HepG2 (cell line): ENCODE data around the gene FAM32A. TPM values are rescaled to one million over a fixed set of nuclear protein-coding genes. Genes with fewer than 3 reads are reported as not detected.
A peak's percentile ranks its signal among the peaks of the same experiment; 100 is the strongest.

Experiments
- CAMTA2 ChIP-seq: sonication (generic); formaldehyde crosslinking; IDR thresholded peaks from 2 replicates; pipeline ENCODE4 v1.4.0; 2020; ENCODE audit warnings: mild to moderate bottlenecking, missing genetic modification reagents, borderline replicate concordance
- DPF2 ChIP-seq: sonication (generic); formaldehyde crosslinking; IDR thresholded peaks from 2 replicates; pipeline ENCODE4 v1.4.0; 2020; ENCODE audit warnings: mild to moderate bottlenecking, low read depth, missing genetic modification reagents, borderline replicate concordance
- ETV6 ChIP-seq: sonication (generic); formaldehyde crosslinking; conservative IDR thresholded peaks from 2 replicates; pipeline ENCODE4 v1.4.0; 2020; ENCODE audit warnings: missing genetic modification reagents
- GATA4 ChIP-seq: sonication (generic); IDR thresholded peaks from 2 replicates; pipeline ENCODE4 v1.6.1; 2016; ENCODE audit warnings: antibody characterized with exemption, low read depth, borderline replicate concordance
- HNF4A ChIP-seq: sonication (generic); formaldehyde crosslinking; IDR thresholded peaks from 2 replicates; pipeline ENCODE4 v1.4.0; 2020; ENCODE audit warnings: missing genetic modification reagents
- IRF1 ChIP-seq: sonication (generic); formaldehyde crosslinking; IDR thresholded peaks from 2 replicates; pipeline ENCODE4 v1.4.0; 2020; ENCODE audit warnings: low read depth, mild to moderate bottlenecking, missing genetic modification reagents
- KLF13 ChIP-seq: sonication (generic); formaldehyde crosslinking; IDR thresholded peaks from 2 replicates; pipeline ENCODE4 v1.4.0; 2020; ENCODE audit warnings: mild to moderate bottlenecking, missing genetic modification reagents
- NFIB ChIP-seq: sonication (generic); formaldehyde crosslinking; IDR thresholded peaks from 2 replicates; pipeline ENCODE4 v1.9.0; 2021; ENCODE audit warnings: missing genetic modification reagents, mild to moderate bottlenecking, borderline replicate concordance
- NR1H2 ChIP-seq: sonication (generic); formaldehyde crosslinking; IDR thresholded peaks from 2 replicates; pipeline ENCODE4 v1.8.1; 2022; ENCODE audit warnings: low read depth, missing genetic modification reagents, borderline replicate concordance
- RFX5 ChIP-seq: IDR thresholded peaks from 2 replicates; pipeline ENCODE4 v1.6.1; 2011; ENCODE audit warnings: low read depth, low read length, improper control_type of control experiment
- SP5 ChIP-seq: IDR thresholded peaks from 2 replicates; pipeline ENCODE4 v1.6.1; 2016; ENCODE audit warnings: low read depth, borderline replicate concordance
- SSRP1 ChIP-seq: IDR thresholded peaks from 2 replicates; pipeline ENCODE4 v1.6.1; 2016; ENCODE audit warnings: control low read depth
- ZFP1 ChIP-seq: IDR thresholded peaks from 2 replicates; pipeline ENCODE4 v1.6.1; 2016
- ZFP41 ChIP-seq: sonication (generic); formaldehyde crosslinking; IDR thresholded peaks from 2 replicates; pipeline ENCODE4 v1.4.0; 2020; ENCODE audit warnings: mild to moderate bottlenecking, missing genetic modification reagents, borderline replicate concordance
- ZNF143 ChIP-seq: sonication (generic); formaldehyde crosslinking; IDR thresholded peaks from 2 replicates; pipeline ENCODE4 v1.4.0; 2020; ENCODE audit warnings: missing genetic modification reagents
- ZNF605 ChIP-seq: sonication (generic); formaldehyde crosslinking; IDR thresholded peaks from 2 replicates; pipeline ENCODE4 v1.8.0; 2022; ENCODE audit warnings: mild to moderate bottlenecking, missing genetic modification reagents
- polyA plus RNA-seq, 8 experiments: library from polyadenylated mRNA; depleted of rRNA in 3 of 8; stranded (reverse) in 7 of 8; unstranded in 1 of 8; fragments of >200 nt; fragmentation: Illumina TruSeq in 4 of 8; extraction: Trizol in 4 of 8; gene quantifications; 2 replicates each; pipeline versions ENCODE4 v1.2.1 to v1.2.3, GENCODE V29; 2011 to 2016; ENCODE audit warnings: low read depth in 4 of 8, missing spikeins in 1 of 8, mixed read lengths in 1 of 8; ENCODE audit not compliant: insufficient read depth in 1 of 8
- total RNA-seq, 5 experiments: library from RNA; depleted of rRNA; stranded (reverse); fragments of >200 nt; fragmentation: Illumina TruSeq; extraction: Trizol; gene quantifications; 2 replicates each; pipeline ENCODE4 v1.2.3, GENCODE V29; 2016; ENCODE audit warnings: low read depth in 1 of 5
- TF ChIP-seq, protein P1 (sequence below), 2 experiments: sonication (generic) in 1 of 2; formaldehyde crosslinking in 1 of 2; IDR thresholded peaks; 2 replicates each; pipeline versions ENCODE4 v1.4.0 to v1.6.1; 2016 to 2020; ENCODE audit warnings: borderline replicate concordance in 1 of 2, low read depth in 1 of 2, mild to moderate bottlenecking in 1 of 2, missing genetic modification reagents in 1 of 2
- TF ChIP-seq, protein P2 (sequence below): sonication (generic); formaldehyde crosslinking; IDR thresholded peaks from 2 replicates; pipeline ENCODE4 v1.5.1; 2020; ENCODE audit warnings: mild to moderate bottlenecking, missing genetic modification reagents, moderate library complexity

Gene FAM32A
- total and polyA plus RNA-seq, 2 of the 13 experiments (the other 11 are each of a cell fraction or from before 2014, with no cell fraction given) = 85.8 to 86.2 TPM

- TF ChIP-seq RFX5 = no peak
- TF ChIP-seq ZNF605 (CRISPR knock-in tag) = no peak
- no peak for TF ChIP-seq NR1H2 (CRISPR knock-in tag)
- no peak for TF ChIP-seq NFIB (CRISPR knock-in tag)
- TF ChIP-seq GATA4 = no peak
- TF ChIP-seq, protein P1, sequence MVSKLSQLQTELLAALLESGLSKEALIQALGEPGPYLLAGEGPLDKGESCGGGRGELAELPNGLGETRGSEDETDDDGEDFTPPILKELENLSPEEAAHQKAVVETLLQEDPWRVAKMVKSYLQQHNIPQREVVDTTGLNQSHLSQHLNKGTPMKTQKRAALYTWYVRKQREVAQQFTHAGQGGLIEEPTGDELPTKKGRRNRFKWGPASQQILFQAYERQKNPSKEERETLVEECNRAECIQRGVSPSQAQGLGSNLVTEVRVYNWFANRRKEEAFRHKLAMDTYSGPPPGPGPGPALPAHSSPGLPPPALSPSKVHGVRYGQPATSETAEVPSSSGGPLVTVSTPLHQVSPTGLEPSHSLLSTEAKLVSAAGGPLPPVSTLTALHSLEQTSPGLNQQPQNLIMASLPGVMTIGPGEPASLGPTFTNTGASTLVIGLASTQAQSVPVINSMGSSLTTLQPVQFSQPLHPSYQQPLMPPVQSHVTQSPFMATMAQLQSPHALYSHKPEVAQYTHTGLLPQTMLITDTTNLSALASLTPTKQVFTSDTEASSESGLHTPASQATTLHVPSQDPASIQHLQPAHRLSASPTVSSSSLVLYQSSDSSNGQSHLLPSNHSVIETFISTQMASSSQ (IDR thresholded peaks at IDR 0.05; ENCODE audit: low read depth) = no peak
- TF ChIP-seq, protein P1 (CRISPR knock-in tag; IDR thresholded peaks at IDR 0.05; ENCODE audit: borderline replicate concordance) = no peak; the same call in 1 of the 2 replicates
- TF ChIP-seq IRF1 (CRISPR knock-in tag) = no peak
- no peak for TF ChIP-seq ZFP1
- no peak for TF ChIP-seq ETV6
- TF ChIP-seq SP5 = peak; percentile 26; the same call in 1 of the 2 replicates
- TF ChIP-seq KLF13 (CRISPR knock-in tag) = no peak
- no peak for TF ChIP-seq CAMTA2 (CRISPR knock-in tag)
- TF ChIP-seq HNF4A (CRISPR knock-in tag) = no peak
- TF ChIP-seq DPF2 = no peak
- no peak for TF ChIP-seq ZFP41
- TF ChIP-seq ZNF143 (CRISPR knock-in tag) = peak; percentile 44; the same call in 1 of the 2 replicates
- TF ChIP-seq, protein P2, sequence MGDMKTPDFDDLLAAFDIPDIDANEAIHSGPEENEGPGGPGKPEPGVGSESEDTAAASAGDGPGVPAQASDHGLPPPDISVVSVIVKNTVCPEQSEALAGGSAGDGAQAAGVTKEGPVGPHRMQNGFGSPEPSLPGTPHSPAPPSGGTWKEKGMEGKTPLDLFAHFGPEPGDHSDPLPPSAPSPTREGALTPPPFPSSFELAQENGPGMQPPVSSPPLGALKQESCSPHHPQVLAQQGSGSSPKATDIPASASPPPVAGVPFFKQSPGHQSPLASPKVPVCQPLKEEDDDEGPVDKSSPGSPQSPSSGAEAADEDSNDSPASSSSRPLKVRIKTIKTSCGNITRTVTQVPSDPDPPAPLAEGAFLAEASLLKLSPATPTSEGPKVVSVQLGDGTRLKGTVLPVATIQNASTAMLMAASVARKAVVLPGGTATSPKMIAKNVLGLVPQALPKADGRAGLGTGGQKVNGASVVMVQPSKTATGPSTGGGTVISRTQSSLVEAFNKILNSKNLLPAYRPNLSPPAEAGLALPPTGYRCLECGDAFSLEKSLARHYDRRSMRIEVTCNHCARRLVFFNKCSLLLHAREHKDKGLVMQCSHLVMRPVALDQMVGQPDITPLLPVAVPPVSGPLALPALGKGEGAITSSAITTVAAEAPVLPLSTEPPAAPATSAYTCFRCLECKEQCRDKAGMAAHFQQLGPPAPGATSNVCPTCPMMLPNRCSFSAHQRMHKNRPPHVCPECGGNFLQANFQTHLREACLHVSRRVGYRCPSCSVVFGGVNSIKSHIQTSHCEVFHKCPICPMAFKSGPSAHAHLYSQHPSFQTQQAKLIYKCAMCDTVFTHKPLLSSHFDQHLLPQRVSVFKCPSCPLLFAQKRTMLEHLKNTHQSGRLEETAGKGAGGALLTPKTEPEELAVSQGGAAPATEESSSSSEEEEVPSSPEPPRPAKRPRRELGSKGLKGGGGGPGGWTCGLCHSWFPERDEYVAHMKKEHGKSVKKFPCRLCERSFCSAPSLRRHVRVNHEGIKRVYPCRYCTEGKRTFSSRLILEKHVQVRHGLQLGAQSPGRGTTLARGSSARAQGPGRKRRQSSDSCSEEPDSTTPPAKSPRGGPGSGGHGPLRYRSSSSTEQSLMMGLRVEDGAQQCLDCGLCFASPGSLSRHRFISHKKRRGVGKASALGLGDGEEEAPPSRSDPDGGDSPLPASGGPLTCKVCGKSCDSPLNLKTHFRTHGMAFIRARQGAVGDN (CRISPR knock-in tag) = peak; percentile 62
- no peak for TF ChIP-seq SSRP1
Observed at GRCh38 chr19:16185123-16185767, at the start of gene FAM32A (continued).
